Hypothalamus (tissue), 51 donors: ENCODE results near the gene CD28.
"Not testable (repeated sequence)": the region's sequence is repeated elsewhere in the genome, so short reads cannot be mapped to it uniquely, and the experiment has no call there.

Experiments used
- DNase-seq, 51 donors: peaks; one replicate each; lab custom pipeline; 2025; lab: John Stamatoyannopoulos, UW

Gene CD28

GRCh38 chr2:203781151-203781550, 74.7 kb downstream of the CD28 start:
- DNase-seq = no peak

GRCh38 chr2:203782262-203782976, 76.0 kb downstream of the CD28 start:
- peak in 22 of 51 donors; percentile 2 to 43 (median 18) for DNase-seq

GRCh38 chr2:203783496-203784203, 77.2 kb downstream of the CD28 start:
- no peak for DNase-seq

GRCh38 chr2:203784710-203785270, 78.4 kb downstream of the CD28 start:
- DNase-seq = not testable (repeated sequence)

- DNase-seq = not testable (repeated sequence)
Measured at GRCh38 chr2:203785391-203786110, 79.1 kb downstream of the CD28 start.

- no peak for DNase-seq
Measured at GRCh38 chr2:203786549-203787351, 80.3 kb downstream of the CD28 start.

GRCh38 chr2:203787979-203788378, 81.5 kb downstream of the CD28 start:
- DNase-seq = no peak
